GM13977 (cell line): ENCODE measurements around the gene GPR78.

Experiments used
- DNase-seq: peaks from one replicate; pipeline ENCODE4 v3.0.0; 2012; ENCODE audit warnings: low spot score
- in situ Hi-C: fragments of 300-500 bp; cut with MboI; formaldehyde crosslinking; loops from one replicate; pipeline ENCODE4 v1.12.0; 2022; ENCODE audit warnings: low sequenced_read_pairs, low pct_unique_long_range_greater_than_20kb, mixed read lengths, inconsistent platforms; ENCODE audit not compliant: unreplicated experiment
- TF ChIP-seq, protein P1 (sequence below): IDR thresholded peaks from 2 replicates; pipeline ENCODE4 v1.5.1; 2012; ENCODE audit warnings: mild to moderate bottlenecking, control low read depth; ENCODE audit not compliant: insufficient read depth; ENCODE audit errors: extremely low read depth, missing control alignments

GPR78 gene

DNA sequence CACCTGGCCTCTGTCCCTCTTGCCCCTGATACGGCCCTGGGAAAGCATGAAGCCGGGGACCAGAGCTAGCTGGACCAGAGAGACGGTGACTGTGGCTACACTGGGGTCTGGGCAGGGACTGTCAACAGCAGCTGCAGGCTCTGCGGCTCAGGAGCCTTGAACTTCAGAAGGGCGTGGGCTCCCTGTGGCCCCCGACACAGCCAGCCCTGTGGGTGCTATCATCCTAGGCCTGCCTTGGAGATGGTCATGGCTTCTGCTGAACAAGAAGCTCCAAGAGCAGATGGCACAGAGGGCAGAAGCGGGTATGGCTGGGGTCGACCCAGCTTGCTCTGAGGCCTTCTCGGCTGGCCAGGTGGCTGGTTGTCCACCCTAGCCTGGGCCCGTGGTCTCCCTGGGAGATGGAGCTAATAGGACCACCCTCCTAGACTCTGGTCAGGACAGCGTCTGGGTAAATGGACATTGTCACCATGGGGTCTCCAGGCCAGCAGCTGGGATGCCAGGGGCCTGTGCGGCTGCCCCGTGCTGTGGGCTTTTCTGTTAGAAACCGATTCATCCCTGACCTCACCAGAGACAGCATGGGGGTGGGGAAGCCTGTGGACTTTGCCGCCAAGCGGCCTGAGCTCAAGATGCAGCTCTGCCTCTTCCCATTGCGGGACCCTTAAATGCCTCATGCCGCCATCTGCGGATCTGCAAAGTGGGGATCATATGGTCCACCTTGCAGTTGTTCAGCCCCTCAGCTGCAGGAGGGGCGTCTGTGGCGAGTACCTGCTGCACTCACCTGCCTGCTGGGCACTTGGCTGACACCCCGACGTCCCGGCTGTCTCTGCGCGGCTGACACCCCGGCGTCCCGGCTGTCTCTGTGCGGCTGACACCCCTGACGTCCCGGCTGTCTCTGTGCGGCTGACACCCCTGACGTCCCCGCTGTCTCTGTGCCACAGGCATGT lies 33.5 kb downstream of the GPR78 start:
- TF ChIP-seq, protein P1, sequence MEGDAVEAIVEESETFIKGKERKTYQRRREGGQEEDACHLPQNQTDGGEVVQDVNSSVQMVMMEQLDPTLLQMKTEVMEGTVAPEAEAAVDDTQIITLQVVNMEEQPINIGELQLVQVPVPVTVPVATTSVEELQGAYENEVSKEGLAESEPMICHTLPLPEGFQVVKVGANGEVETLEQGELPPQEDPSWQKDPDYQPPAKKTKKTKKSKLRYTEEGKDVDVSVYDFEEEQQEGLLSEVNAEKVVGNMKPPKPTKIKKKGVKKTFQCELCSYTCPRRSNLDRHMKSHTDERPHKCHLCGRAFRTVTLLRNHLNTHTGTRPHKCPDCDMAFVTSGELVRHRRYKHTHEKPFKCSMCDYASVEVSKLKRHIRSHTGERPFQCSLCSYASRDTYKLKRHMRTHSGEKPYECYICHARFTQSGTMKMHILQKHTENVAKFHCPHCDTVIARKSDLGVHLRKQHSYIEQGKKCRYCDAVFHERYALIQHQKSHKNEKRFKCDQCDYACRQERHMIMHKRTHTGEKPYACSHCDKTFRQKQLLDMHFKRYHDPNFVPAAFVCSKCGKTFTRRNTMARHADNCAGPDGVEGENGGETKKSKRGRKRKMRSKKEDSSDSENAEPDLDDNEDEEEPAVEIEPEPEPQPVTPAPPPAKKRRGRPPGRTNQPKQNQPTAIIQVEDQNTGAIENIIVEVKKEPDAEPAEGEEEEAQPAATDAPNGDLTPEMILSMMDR, result no peak
- no peak for DNase-seq
- in situ Hi-C loops, result no loop called here

DNA sequence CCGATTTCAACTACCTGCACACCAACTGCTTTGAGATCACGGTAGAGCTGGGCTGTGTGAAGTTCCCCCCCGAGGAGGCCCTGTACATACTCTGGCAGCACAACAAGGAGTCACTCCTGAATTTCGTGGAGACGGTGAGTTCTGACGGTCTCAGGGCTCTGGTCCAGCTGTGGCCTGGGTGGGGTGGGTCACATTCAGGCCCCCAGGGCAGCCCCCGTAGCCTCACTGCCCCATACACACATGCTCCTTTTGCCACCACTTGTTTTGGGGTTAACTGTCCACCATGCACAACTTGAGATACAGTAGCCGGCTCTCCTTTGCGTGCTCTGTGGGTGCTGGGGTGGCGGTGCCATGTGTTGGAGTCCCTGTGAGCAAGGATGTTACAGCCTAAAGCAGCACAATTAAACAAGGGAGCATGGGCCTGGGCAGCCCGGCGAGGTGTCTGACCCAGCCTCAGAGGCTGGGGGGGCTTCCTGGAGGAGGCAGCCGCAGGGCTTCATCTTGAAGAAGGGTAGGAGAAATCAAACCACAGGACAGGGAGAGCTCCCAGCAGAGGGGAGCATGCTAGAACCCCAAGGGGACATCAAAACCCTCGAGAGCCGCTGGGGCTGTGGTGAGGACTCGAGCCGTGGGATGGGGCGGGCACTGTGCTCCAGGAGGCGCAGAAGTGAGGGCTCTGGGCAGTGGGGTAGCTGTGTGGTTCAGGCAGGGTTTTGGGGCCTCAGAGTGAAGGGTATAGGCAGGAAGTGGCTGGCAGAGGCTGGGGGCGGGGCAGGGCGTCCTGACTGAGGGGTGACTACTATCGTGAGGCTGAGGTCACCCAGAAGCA lies 34.4 kb downstream of the GPR78 start:
- TF ChIP-seq, protein P1, result no peak
- DNase-seq, result no peak
- in situ Hi-C loops, result no loop called here

DNA sequence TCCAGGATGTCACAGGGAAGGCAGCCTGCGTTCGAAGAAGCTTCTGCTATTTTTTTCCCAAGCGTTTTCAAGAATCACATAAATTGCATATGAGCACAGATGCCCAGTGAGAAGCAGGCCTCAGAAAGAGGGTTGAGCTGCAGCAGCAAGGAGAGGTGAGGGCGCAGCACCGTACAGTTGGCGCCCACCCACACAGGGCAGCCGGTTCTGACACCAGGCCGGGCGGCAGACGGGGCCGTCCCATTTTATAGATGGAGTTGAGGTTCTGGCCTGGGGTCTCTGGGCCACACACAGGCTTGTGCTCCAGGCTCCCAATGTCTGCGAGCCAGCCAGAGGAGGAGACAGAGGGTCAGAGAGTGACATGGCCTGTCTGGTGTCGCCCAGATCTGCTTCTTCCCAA lies 35.2 kb downstream of the GPR78 start:
- TF ChIP-seq, protein P1, result no peak
- in situ Hi-C loops, result no loop called here
- no peak for DNase-seq

DNA sequence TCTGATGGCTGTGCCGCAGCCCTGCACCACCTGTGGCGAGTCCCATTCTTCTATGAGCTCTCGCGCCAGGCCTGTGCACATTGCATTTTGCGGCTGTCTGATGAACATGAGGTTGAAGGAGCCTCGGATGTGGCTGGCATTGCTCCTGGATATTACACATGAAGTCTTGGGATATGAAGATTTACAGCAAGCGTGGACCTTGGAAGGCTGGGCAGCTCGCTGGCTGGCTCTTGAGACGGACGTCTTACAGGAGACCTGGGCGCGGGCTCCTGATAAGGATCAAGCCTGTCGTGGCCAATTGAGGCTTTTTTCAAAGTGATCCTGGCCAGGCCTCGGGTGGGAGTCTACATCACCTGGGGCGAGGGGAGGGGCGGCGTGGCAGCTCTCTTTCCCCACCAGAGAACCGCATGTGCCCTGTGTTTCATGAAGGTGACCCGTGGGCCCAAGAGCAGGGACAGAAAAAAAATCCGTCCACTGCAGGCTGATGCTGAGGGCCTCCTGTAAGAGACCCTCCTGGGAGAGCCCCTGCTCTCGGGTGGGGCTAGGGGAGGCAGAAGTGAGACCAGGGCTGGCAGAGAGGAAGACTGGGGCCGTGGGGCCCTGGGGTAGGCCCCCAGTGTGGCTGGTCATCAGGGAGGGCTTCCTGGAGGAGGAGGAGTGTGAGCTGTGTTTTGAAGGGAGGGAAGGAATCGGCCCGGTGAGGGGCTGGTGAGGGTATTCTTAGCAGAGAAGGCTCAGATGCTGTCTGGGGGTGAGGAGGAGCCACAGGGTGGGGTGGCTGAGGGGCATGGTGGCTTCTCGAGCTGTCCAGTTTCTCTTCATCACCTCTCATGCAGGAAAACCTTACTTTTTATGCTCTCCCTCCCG lies 36.0 kb downstream of the GPR78 start:
- DNase-seq, result no peak
- in situ Hi-C loops, result no loop called here
- TF ChIP-seq, protein P1, result no peak

DNA sequence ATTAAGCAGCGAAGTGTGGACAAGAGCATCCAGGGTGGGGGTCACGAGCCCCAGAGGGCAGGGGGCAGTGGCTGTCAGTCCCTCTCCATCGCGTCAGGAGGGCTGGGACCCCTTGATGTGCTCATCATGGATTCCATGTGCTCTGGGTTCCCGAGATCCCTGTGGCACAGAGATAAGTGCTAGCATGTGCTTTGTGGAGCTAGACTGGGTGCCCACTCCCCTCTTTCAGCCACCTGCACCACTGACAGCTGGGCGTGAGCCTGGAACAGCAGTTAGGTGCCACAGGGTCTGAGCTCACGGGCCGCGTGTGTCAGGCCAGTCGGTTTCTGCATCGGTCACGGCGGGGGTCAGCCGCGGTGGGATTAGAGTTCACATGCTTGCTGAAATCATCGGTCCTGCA lies 36.6 kb downstream of the GPR78 start:
- in situ Hi-C loops, result no loop called here
- DNase-seq, result no peak
- TF ChIP-seq, protein P1, result no peak
